NCI-H1417 (cell line): ENCODE measurements around the gene OR5B3.
"Not testable (repeated sequence)": the region's sequence is repeated elsewhere in the genome, so short reads cannot be mapped to it uniquely, and the experiment has no call there.

Experiments used
- DNase-seq, 3 experiments: peaks; one replicate each; lab custom pipeline; 2025; lab: John Stamatoyannopoulos, UW

OR5B3 gene

DNA sequence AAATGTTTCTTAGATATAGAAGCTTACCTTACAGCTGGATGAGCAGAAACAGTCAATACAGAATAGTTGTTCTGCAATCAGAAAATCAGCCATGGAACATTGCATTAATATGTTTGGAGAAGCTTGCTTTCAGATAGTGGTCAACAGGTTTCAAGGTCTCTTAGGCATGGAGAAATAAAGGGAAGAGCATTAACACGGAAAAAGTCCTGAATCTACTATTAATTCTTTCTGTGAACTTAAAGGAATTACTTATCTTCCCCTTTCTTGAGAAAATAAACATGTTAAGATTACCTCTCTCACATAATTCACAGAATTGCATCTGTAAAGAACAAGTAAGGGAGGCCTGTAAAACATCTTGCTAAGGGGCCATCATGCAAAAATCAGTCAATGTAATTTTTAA, at the start of gene OR5B3:
TSS of gene OR5B3 (minus strand) at position 101 of the 400 bp plus-strand sequence. CDS start 3,465 bp downstream, outside the sequence.
- no peak for DNase-seq

GRCh38 chr11:58451585-58451984, 44.9 kb upstream of the OR5B3 start:
- DNase-seq: no peak

DNA sequence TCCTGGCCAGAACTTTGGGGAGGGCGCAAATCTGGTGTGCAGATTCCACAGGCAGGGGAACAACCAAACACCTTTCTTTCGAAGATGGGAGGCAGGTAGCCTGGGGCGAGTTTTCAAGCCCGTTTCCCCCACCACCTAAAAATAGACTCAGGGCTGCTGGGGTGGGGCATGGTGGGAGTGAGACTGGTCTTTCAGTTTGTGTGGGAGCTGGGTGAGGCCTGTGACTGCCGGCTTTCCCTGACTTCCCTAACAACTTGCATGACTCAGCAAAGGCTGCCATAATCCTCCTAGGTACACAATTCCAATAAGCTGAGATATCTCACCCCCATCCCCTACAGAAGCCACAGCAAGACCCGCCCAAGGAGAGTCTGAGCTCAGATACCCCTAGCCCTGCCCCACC, 39.6 kb upstream of the OR5B3 start:
- no peak for DNase-seq

DNA sequence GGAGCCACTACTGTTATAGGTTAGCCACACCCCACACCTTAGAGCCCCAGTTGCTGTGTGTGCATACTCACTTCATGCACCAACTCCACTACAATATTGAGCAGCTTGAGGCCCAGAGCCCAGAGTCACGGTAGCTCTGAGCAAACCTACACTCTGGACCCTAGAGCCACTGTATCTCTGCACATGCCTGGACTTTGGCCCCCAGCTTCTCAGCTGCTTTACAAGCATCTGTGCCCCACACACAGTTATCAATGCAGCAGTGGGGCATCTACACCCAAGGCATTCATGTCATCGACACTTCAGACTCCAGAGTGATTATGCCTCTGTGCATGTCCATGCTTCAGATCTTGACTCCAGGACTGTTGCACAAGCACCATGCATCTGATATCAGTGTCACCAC, 37.6 kb upstream of the OR5B3 start:
- no peak for DNase-seq

DNA sequence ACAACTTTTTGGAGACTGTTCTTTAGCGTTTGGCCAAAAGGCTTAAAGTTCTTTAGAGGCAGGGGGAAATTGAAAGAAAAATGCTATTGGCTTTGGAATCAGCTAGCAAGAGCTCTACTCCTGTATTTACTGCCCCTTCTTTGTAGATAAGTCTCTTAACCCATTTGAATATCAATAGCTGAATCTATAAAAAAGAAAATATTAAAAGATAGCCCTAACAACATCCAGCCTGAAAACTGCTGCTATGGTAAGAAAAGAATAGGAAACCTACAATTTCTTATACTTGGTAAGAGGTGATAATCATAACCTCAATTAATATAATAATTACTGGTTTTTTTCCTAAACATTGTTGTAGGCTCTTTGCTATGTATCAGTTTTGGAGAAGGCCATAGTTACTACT, 35.5 kb upstream of the OR5B3 start, which contains the start of gene OR5B12:
TSS of gene OR5B12 (minus strand) at position 101 of the 400 bp plus-strand sequence. CDS start 2,085 bp downstream, outside the sequence.
- DNase-seq: no peak

DNA sequence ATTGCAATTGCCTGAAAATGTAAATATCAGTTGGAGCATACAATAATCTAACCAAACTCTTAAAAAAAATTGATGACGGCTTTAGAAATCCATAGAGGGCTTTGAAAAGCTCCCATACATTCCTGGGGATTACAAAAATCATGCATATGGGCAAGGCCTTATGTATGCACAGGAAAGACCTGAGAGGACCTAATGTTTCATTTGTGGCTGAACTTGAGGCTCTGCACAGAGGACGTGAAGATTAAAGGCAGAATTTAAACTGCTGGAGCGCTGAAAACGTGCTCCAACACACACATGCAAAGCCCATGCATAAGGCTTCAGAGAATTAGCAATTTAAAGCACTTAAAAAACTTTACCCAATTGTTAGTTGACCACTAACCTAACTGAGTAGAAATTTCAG, 31.8 kb upstream of the OR5B3 start:
- no peak for DNase-seq

DNA sequence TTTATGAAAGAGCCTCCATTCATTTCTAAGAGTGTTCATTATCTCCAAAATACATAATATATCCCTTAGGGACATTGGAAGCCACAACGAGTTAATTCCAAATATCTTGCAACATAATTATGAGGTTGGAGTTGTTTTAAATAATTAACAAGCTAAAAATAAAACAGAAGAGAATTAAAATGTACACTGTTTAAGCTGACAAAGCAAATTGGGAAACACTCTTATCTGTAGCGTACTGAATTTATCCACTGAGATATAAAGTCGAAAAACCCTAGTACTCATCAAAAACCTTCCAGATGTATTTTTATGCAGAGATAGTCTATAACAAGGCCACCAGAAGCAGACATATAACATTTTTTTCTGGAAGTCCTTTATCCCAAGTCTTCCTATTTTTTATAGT, 27.5 kb upstream of the OR5B3 start:
- DNase-seq: no peak

DNA sequence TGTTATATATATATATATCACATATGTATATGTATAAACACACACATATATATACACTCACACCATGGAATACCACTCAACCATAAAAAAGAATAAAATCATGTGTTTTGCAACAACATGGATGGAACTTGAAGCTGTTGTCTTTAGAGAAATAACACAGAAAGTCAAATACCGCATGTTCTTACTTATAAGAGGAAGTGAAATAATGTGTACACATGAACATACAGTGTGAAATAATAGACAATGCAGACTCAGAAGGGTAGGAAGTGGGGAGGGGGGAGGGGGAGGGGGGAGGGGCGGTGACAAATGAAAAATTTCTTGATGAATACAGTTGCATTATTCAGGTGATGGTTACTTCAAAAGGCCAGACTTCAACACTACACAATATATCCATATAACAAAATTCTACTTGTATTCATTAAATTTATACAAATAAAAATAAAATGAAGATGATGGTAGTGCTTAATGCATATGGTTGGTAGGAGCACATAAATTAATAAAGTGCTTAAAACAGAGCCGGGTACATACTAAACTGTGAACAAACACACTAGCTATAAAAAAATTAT, 27.0 kb upstream of the OR5B3 start:
- no peak for DNase-seq

DNA sequence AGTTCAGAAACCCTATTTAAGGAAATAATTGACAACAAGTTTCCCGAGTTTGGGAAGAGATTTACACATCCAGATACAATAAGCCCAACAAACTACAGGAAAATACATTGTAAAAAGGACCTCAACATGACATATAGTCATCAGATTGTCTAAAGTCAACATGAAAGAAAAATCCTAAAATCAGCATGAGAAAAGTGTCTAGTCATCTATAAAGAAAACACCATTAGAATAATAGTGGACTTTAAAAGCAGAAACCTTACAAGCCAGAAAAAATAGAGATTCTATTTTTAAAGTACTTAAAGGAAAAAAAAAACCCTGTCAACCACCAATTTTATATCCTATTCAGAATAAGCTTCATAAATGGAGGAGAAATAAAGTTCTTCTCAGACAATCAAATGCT, 22.6 kb upstream of the OR5B3 start:
- no peak for DNase-seq

DNA sequence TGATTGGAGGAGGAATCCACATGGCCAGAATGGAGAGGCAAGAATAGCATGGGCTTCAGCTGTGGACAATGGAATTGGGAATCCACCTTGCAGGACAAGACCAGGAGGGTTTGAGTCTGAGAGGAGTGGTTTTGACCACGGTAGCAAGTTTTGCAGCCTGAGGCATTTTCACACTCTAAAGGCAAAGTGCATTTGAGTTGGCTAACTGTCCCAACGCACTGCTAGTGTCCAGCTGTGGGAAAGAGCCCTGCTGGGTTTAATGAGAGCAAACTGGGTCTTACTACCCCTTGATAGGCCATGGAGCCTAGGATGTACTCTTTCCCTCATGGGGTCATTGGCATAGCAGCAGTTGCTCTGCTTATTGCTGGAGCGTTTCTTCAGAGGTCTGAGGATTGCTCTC, 21.3 kb upstream of the OR5B3 start, which contains the start of gene OR5B2:
TSS of gene OR5B2 (minus strand) at position 101 of the 400 bp plus-strand sequence. CDS start 4,860 bp downstream, outside the sequence.
- DNase-seq: no peak

DNA sequence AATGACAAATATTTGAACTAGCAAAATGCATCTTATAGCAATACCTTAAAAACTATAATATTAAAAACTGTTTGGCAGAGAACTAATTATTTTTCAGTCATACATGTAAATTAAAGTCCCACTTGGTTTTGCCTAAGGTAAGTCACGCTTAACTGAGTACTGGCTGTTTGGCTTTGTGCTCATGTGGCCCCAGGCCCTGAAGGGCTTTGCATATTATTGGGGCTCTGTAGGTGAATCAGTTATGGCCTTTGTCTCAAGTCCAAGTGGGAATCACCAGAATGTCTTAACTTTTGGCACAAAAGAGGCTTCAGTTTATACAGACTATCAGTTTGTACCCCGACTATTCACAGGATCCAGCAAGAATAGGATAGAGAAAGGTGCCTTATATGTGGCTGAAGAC, 7.1 kb downstream of the OR5B3 start:
- not testable (repeated sequence) for DNase-seq

- DNase-seq: no peak
Measured at GRCh38 chr11:58395581-58395980, 11.1 kb downstream of the OR5B3 start.

- DNase-seq: no peak
Measured at GRCh38 chr11:58394195-58394594, 12.5 kb downstream of the OR5B3 start.

DNA sequence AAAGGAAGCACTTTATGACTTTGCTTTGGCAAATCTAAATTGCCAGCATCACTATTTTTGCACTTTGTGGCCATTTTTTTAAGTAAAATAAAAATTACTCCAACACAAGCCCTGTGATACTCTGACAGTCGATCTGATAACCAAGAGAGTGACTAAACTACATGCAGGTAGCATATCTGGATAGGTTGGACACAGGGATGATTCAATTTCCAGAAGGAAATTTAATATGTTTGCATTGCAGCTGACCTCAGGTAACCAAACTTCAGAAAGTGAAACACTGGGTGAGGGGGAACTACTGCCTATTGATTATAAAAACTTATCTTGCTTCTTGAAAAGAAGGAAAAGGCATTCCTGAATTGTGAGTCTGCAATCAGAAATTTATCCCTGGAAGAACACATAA, 13.9 kb downstream of the OR5B3 start:
- no peak for DNase-seq

- DNase-seq: no peak
Measured at GRCh38 chr11:58391879-58392278, 14.8 kb downstream of the OR5B3 start.

- no peak for DNase-seq
Measured at GRCh38 chr11:58390551-58391063, 16.1 kb downstream of the OR5B3 start.

DNA sequence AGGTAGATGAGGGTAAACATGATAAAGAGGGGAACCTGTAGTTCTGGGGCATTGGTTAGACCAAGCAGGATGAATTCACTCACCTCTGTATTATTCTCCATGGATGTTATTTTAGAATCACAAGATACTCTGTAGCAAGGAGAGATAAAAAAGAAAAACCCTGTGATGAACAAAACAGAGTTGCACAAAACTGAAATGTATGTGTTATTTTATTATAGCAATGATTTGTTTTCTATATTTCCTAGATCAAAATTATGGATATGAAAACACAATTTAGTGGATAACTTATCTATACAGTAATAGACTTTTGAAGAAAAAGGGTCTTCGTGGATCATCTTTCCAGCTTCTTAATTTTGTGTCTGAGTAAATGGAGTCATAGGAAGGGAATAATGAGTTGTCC, 47.7 kb downstream of the OR5B3 start, which contains the start of gene OR5B17:
TSS of gene OR5B17 (minus strand) at position 101 of the 400 bp plus-strand sequence. CDS start at position 101, 0 bp downstream.
- no peak for DNase-seq

GRCh38 chr11:58354727-58355126, 51.9 kb downstream of the OR5B3 start:
- DNase-seq: no peak
